ENCODE measurements around the gene SDC1. TPM values are rescaled to one million over a fixed set of nuclear protein-coding genes. Genes with fewer than 3 reads are reported as not detected.

Gene SDC1
- total RNA-seq, 1 donor from 2014 or later, result 11.1 TPM

GRCh38 chr2:20216130-20217025 lies 8.6 kb downstream of the SDC1 start:
- Mint-ChIP-seq H3K9me3 (ENCODE audit: unreplicated experiment) (no peaks in the 10 kb centered on the region), H3K36me3 (ENCODE audit: unreplicated experiment) (no peaks in the 10 kb centered on the region), H3K27ac (ENCODE audit: unreplicated experiment) (no peak overlapping the region), H3K27me3 (ENCODE audit: unreplicated experiment) (no peaks in the 10 kb centered on the region), H3K4me3 (ENCODE audit: unreplicated experiment) (no peak overlapping the region), H3K4me1 (ENCODE audit: unreplicated experiment) (peaks cover 12% of the 10 kb centered on the region)
- no peak for DNase-seq (ENCODE audit: extremely low spot score, unreplicated experiment)
- no peak for TF ChIP-seq CTCF (IDR thresholded peaks at IDR 0.05)

- H3K4me1 Mint-ChIP-seq (ENCODE audit: unreplicated experiment), result peaks cover 7% of the 10 kb centered on the region
- no peak for DNase-seq (ENCODE audit: extremely low spot score, unreplicated experiment)
- no peaks in the 10 kb centered on the region for H3K36me3 Mint-ChIP-seq (ENCODE audit: unreplicated experiment)
- H3K27me3 Mint-ChIP-seq (ENCODE audit: unreplicated experiment), result no peaks in the 10 kb centered on the region
- no peak for TF ChIP-seq CTCF (IDR thresholded peaks at IDR 0.05)
- H3K9me3 Mint-ChIP-seq (ENCODE audit: unreplicated experiment), result no peaks in the 10 kb centered on the region
- H3K4me3 Mint-ChIP-seq (ENCODE audit: unreplicated experiment), result no peak overlapping the region
- no peak overlapping the region for H3K27ac Mint-ChIP-seq (ENCODE audit: unreplicated experiment)
Observed at GRCh38 chr2:20215183-20216040, 9.5 kb downstream of the SDC1 start.

- TF ChIP-seq CTCF (IDR thresholded peaks at IDR 0.05), result no peak
- H3K27ac Mint-ChIP-seq (ENCODE audit: unreplicated experiment), result no peak overlapping the region
- H3K9me3 Mint-ChIP-seq (ENCODE audit: unreplicated experiment), result no peaks in the 10 kb centered on the region
- H3K27me3 Mint-ChIP-seq (ENCODE audit: unreplicated experiment), result no peaks in the 10 kb centered on the region
- H3K36me3 Mint-ChIP-seq (ENCODE audit: unreplicated experiment), result no peaks in the 10 kb centered on the region
- H3K4me3 Mint-ChIP-seq (ENCODE audit: unreplicated experiment), result no peak overlapping the region
- no peak for DNase-seq (ENCODE audit: extremely low spot score, unreplicated experiment)
- peaks cover 7% of the 10 kb centered on the region for H3K4me1 Mint-ChIP-seq (ENCODE audit: unreplicated experiment)
Observed at GRCh38 chr2:20214566-20215182, 10.3 kb downstream of the SDC1 start.

- no peaks in the 10 kb centered on the region for H3K9me3 Mint-ChIP-seq (ENCODE audit: unreplicated experiment)
- H3K36me3 Mint-ChIP-seq (ENCODE audit: unreplicated experiment), result no peaks in the 10 kb centered on the region
- no peak overlapping the region for H3K4me3 Mint-ChIP-seq (ENCODE audit: unreplicated experiment)
- peaks cover 7% of the 10 kb centered on the region for H3K4me1 Mint-ChIP-seq (ENCODE audit: unreplicated experiment)
- DNase-seq (ENCODE audit: extremely low spot score, unreplicated experiment), result no peak
- no peaks in the 10 kb centered on the region for H3K27me3 Mint-ChIP-seq (ENCODE audit: unreplicated experiment)
- TF ChIP-seq CTCF (IDR thresholded peaks at IDR 0.05), result no peak
- no peak overlapping the region for H3K27ac Mint-ChIP-seq (ENCODE audit: unreplicated experiment)
Observed at GRCh38 chr2:20213651-20214565, 11.0 kb downstream of the SDC1 start.
